ENCODE data around the gene SERPINA12. TPM values are rescaled to one million over a fixed set of nuclear protein-coding genes. Genes with fewer than 3 reads are reported as not detected.

SERPINA12 gene
- total and polyA plus RNA-seq, 3 experiments from 2014 or later = not detected

DNA sequence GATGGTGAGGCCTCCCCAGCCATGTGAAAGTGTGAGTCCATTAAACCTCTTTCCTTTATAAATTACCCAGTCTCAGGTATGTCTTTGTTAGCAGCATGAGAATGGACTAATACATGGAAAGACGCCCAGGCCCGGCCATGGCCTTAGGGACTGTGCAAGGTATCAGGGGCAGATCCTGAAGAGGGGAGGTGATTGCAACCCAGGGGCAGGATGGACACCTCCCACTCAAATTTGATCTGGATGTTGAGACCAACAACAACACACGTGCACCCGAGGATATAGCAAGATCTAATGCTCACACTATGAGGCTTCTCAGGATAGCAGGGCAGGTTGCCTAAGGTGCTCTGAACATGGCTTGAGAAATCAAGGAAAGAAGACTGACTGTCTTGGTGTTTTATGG lies 38.5 kb upstream of the SERPINA12 start:
- Histone ChIP-seq H3K4me3 (ENCODE audit: low read length) (no peak overlapping the region), H3K9me3 (ENCODE audit: low read length) (no peaks in the 10 kb centered on the region), H3K27me3 (ENCODE audit: insufficient read depth, low read length, poor library complexity, severe bottlenecking) (peaks cover 2% of the 10 kb centered on the region), H3K27ac (ENCODE audit: low read depth, low read length) (no peak overlapping the region), H3K4me1 (ENCODE audit: insufficient read depth, low read length) (no peaks in the 10 kb centered on the region), H3K36me3 (ENCODE audit: insufficient read depth, low read length) (no peaks in the 10 kb centered on the region)
- DNase-seq = no peak
- peaks cover 13 to 30% of the 10 kb centered on the region in 2 donors for H3K27me3 Mint-ChIP-seq
- no peaks in the 10 kb centered on the region for H3K36me3 Mint-ChIP-seq
- CTCF ChIA-PET = interaction anchor here (1.7 kb wide), 1 partner anchor 51 kb away, joined by 4 read pairs; no protein-coding TSS in a partner anchor
- peak overlapping the region in 1 of 7 donors; percentile 27 for H3K4me3 Mint-ChIP-seq
- peaks cover 0 to 9% (median 0%) of the 10 kb centered on the region in 5 donors for H3K9me3 Mint-ChIP-seq
- POLR2A ChIA-PET = no interaction called here
- H3K27ac Mint-ChIP-seq = no peak overlapping the region
- no peaks in the 10 kb centered on the region for H3K4me1 Mint-ChIP-seq

DNA sequence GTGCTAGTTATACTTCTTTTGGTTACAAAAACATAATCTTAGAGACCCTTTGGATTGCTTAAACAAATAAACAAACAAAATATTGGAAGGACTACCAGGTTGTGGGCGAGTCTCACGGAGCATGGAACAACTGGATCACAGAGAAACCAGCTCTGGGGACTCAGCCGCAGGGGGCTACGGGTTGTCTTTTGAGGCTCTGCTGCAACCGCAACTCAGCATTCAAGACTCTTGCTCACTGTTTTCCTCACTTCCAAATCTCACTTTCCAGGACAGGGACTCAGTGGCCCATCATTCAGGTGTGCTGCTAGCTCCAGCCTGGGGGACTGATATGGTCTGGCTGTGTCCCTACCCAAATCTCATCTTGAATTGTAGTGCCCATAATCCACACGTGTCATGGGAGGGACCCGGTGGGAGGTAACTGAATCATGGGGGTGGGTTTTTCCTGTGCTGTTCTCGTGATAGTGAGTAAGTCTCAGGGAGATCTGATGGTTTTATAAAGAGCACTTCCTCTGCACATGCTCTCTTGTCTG lies 37.9 kb upstream of the SERPINA12 start:
- H3K27ac ChIP-seq (ENCODE audit: low read depth, low read length) = no peak overlapping the region
- peaks cover 2% of the 10 kb centered on the region for H3K27me3 ChIP-seq (ENCODE audit: insufficient read depth, low read length, poor library complexity, severe bottlenecking)
- Mint-ChIP-seq H3K9me3 (peaks cover 0 to 8% (median 0%) of the 10 kb centered on the region in 5 donors), H3K4me3 (peak overlapping the region in 1 of 7 donors; percentile 27), H3K36me3 (no peaks in the 10 kb centered on the region), H3K27me3 (peaks cover 13 to 25% of the 10 kb centered on the region in 2 donors), H3K27ac (no peak overlapping the region), H3K4me1 (no peaks in the 10 kb centered on the region)
- no peaks in the 10 kb centered on the region for H3K4me1 ChIP-seq (ENCODE audit: insufficient read depth, low read length)
- no peak for DNase-seq
- no peaks in the 10 kb centered on the region for H3K36me3 ChIP-seq (ENCODE audit: insufficient read depth, low read length)
- no peaks in the 10 kb centered on the region for H3K9me3 ChIP-seq (ENCODE audit: low read length)
- ChIA-PET POLR2A (no interaction called here), CTCF (no interaction called here)
- H3K4me3 ChIP-seq (ENCODE audit: low read length) = no peak overlapping the region

DNA sequence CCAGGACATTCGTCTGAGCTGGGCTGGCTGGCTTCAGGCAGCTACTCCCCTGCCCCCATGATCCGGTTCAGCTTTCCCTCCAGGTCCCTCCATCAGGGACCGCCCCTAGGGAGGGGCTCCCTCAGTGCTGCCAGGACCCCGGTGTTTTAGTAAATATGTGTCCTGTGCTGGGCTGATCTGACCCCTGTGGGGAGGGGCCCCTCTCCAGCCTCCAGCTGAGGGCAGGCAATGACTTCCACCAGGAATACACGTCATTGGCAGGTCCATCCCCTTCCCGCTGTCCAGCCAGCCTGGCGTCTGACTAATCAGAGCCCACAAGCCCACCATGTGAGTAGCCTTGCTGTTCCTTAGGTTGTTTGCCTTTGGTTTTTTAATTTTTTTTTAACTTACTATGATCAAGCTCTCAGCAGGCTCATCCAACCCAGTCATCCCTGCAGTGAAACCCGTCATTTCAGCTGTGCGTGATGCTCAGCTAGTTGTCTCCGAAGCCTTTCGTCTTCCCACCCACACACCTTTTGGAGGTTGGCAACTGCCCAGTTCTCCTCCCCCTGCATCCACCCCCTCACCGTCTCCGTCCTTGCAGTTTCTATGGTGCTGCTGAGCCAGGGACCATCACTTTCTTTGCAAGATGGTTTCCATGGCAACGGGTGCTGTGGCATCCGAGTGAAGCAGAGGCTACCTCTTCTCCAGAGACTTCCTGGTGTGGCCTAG lies 36.0 kb upstream of the SERPINA12 start:
- CTCF ChIA-PET = interaction anchor here (1.0 kb wide), 1 partner anchor 19 kb away, joined by 4 read pairs; no protein-coding TSS in a partner anchor
- DNase-seq = no peak

DNA sequence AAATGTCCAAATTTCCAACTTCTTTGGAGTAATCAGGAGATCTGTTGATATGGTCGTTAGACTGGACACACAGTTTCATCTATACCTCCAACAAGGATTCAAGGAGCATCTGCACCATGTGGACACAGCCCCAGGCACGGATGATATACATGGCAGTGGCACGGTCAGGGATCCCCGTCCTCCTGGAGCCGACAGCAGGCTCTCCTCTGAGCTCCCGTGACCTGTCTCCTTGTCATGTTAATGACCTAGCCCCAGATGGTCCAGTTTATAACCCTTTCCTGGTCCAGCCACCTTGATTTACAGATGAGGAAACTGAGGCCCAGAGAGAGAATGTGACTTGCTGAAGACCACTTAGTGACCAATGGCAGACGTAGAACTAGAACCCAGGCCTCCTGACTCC lies 35.5 kb upstream of the SERPINA12 start:
- Histone ChIP-seq H3K36me3 (ENCODE audit: insufficient read depth, low read length) (no peaks in the 10 kb centered on the region), H3K4me3 (ENCODE audit: low read length) (no peak overlapping the region), H3K9me3 (ENCODE audit: low read length) (no peaks in the 10 kb centered on the region), H3K27me3 (ENCODE audit: insufficient read depth, low read length, poor library complexity, severe bottlenecking) (peaks cover 2% of the 10 kb centered on the region), H3K4me1 (ENCODE audit: insufficient read depth, low read length) (no peaks in the 10 kb centered on the region), H3K27ac (ENCODE audit: low read depth, low read length) (no peak overlapping the region)
- Mint-ChIP-seq H3K36me3 (no peaks in the 10 kb centered on the region), H3K4me3 (no peak overlapping the region), H3K27me3 (peaks cover 14 to 19% of the 10 kb centered on the region in 2 donors), H3K27ac (no peak overlapping the region), H3K4me1 (no peaks in the 10 kb centered on the region), H3K9me3 (peaks cover 0 to 5% (median 0%) of the 10 kb centered on the region in 5 donors)
- no peak for DNase-seq
- ChIA-PET CTCF (interaction anchor here (1.0 kb wide), 1 partner anchor 19 kb away, joined by 4 read pairs; no protein-coding TSS in a partner anchor), POLR2A (no interaction called here)

More for the DNA sequence above, 36.0 kb upstream of the SERPINA12 start:
- Mint-ChIP-seq H3K4me1 (no peaks in the 10 kb centered on the region), H3K9me3 (peaks cover 0 to 5% (median 0%) of the 10 kb centered on the region in 5 donors), H3K27ac (no peak overlapping the region), H3K4me3 (no peak overlapping the region), H3K27me3 (peaks cover 17% of the 10 kb centered on the region in 2 donors), H3K36me3 (no peaks in the 10 kb centered on the region)
- Histone ChIP-seq H3K27me3 (ENCODE audit: insufficient read depth, low read length, poor library complexity, severe bottlenecking) (peaks cover 2% of the 10 kb centered on the region), H3K9me3 (ENCODE audit: low read length) (no peaks in the 10 kb centered on the region), H3K4me1 (ENCODE audit: insufficient read depth, low read length) (no peaks in the 10 kb centered on the region), H3K27ac (ENCODE audit: low read depth, low read length) (no peak overlapping the region), H3K36me3 (ENCODE audit: insufficient read depth, low read length) (no peaks in the 10 kb centered on the region), H3K4me3 (ENCODE audit: low read length) (no peak overlapping the region)
- POLR2A ChIA-PET = no interaction called here

DNA sequence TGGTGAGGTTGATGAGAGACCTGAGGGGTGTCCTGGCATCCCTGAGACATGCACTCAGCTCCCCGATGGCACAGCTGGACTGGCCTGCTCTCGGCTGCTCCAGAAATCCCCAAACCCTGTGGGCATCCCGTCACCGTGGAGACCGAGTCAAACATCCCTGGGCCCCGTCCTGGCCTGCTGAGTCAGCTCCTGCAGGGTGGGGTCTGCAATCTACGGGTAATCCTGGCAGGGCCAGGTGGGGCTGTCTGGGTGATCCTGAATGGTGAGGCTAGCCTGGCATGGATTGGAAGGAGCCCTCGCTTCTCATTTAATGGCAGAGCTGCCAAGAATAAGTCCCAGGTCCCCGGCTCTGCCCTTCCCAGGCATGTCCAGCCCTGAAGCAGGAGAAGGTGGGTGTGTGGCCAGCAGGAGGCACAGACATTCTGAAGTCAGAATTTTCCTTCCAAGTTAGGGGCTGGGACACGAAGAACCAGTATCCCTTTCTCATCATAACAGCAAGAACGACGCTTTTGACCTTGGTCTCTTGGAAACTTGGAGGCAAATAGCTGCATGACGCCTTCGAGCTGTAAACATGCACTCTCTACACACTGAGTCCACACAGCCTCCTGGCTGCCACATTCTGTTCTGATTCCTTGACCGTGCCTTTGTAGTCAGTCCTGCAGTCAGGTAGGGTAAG lies 34.3 kb upstream of the SERPINA12 start:
- Histone ChIP-seq H3K9me3 (ENCODE audit: low read length) (no peaks in the 10 kb centered on the region), H3K36me3 (ENCODE audit: insufficient read depth, low read length) (no peaks in the 10 kb centered on the region), H3K27me3 (ENCODE audit: insufficient read depth, low read length, poor library complexity, severe bottlenecking) (no peaks in the 10 kb centered on the region), H3K4me3 (ENCODE audit: low read length) (no peak overlapping the region), H3K27ac (ENCODE audit: low read depth, low read length) (no peak overlapping the region), H3K4me1 (ENCODE audit: insufficient read depth, low read length) (no peaks in the 10 kb centered on the region)
- no peak for DNase-seq
- Mint-ChIP-seq H3K9me3 (peaks cover 0 to 4% (median 0%) of the 10 kb centered on the region in 5 donors), H3K4me1 (no peaks in the 10 kb centered on the region), H3K36me3 (no peaks in the 10 kb centered on the region), H3K27me3 (peaks cover 10 to 28% of the 10 kb centered on the region in 2 donors), H3K4me3 (no peak overlapping the region), H3K27ac (no peak overlapping the region)
- ChIA-PET CTCF (no interaction called here), POLR2A (no interaction called here)

DNA sequence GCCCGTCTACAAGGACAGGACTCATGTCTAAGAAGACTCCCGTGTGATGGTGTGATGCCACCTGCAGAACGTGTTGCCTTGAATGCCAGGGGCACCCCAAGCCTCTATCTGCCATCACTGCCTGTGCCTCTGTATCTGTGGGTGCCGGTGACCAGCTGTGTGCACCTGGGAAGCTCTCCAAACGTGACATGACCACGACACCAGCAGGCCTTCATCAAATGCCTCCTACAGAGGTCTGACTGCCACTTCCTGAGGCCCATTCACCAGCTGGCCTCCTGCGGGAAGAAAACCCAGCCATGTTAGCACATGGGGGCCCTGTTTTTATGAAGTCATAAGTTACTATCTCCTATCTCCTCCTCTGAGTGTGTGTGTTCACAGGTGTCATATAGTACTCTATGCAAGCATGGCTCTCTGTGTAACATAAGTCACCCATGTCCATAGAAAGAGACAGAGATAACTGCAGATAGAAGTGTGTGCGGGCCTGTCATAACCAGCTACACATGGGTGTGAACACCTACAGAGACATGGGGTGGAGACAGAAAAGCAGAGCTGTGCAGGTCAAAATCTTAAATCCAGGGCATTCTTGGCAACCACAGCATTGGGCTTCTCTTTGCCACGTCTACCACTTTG lies 33.7 kb upstream of the SERPINA12 start:
- H3K9me3 ChIP-seq (ENCODE audit: low read length) = no peaks in the 10 kb centered on the region
- Mint-ChIP-seq H3K4me3 (no peak overlapping the region), H3K27me3 (peaks cover 15 to 31% of the 10 kb centered on the region in 2 donors), H3K9me3 (peaks cover 0 to 4% (median 0%) of the 10 kb centered on the region in 5 donors), H3K36me3 (no peaks in the 10 kb centered on the region), H3K27ac (no peak overlapping the region), H3K4me1 (no peaks in the 10 kb centered on the region)
- H3K36me3 ChIP-seq (ENCODE audit: insufficient read depth, low read length) = no peaks in the 10 kb centered on the region
- no peak overlapping the region for H3K27ac ChIP-seq (ENCODE audit: low read depth, low read length)
- H3K4me3 ChIP-seq (ENCODE audit: low read length) = no peak overlapping the region
- POLR2A ChIA-PET = no interaction called here
- DNase-seq = no peak
- CTCF ChIA-PET = no interaction called here
- H3K4me1 ChIP-seq (ENCODE audit: insufficient read depth, low read length) = no peaks in the 10 kb centered on the region
- H3K27me3 ChIP-seq (ENCODE audit: insufficient read depth, low read length, poor library complexity, severe bottlenecking) = no peaks in the 10 kb centered on the region

DNA sequence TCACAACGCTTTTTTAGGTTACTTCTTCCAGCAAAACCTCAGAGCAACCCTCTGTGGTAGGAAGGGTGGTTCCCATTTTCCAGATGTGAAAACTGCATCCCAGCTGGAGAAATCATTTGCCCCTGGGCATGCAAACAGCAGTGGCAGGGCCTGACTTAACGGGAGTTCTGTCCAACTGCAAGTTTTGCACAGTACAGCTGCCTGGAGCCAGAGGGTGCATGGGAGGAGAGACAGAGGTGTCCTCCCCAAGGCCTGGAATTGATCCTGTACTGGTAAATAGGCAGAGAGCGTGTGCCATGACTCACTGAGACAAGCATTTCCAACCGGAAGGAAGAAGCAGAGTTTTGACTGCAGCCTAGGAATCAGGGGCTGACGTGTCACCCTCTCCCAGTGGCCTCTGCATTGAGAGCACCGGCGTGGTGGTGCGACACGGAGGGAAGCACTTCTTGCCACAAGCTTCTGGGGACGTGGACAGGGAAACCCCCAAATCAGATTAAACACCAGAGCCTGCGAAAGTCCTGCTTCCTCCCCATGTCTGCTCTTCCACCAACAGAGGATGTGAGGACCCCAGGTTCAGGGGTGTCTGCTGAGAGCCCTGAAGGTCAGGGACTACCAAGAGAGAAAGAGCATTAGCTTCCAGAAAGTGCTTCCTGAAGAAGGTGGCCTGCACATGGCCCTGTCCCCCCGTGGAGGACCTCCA lies 33.0 kb upstream of the SERPINA12 start:
- Histone ChIP-seq H3K27ac (ENCODE audit: low read depth, low read length) (no peak overlapping the region), H3K9me3 (ENCODE audit: low read length) (no peaks in the 10 kb centered on the region), H3K27me3 (ENCODE audit: insufficient read depth, low read length, poor library complexity, severe bottlenecking) (no peaks in the 10 kb centered on the region), H3K4me3 (ENCODE audit: low read length) (no peak overlapping the region), H3K36me3 (ENCODE audit: insufficient read depth, low read length) (no peaks in the 10 kb centered on the region), H3K4me1 (ENCODE audit: insufficient read depth, low read length) (no peaks in the 10 kb centered on the region)
- Mint-ChIP-seq H3K9me3 (peaks cover 0 to 4% (median 0%) of the 10 kb centered on the region in 5 donors), H3K36me3 (no peaks in the 10 kb centered on the region), H3K27ac (no peak overlapping the region), H3K27me3 (peaks cover 16 to 37% of the 10 kb centered on the region in 2 donors), H3K4me1 (no peaks in the 10 kb centered on the region), H3K4me3 (no peak overlapping the region)
- ChIA-PET CTCF (no interaction called here), POLR2A (no interaction called here)
- no peak for DNase-seq
